ENCODE measurements around the gene TCF20. TPM values are rescaled to one million over a fixed set of nuclear protein-coding genes. Genes with fewer than 3 reads are reported as not detected.
A peak's percentile ranks its signal among the peaks of the same experiment; 100 is the strongest.

TCF20 gene
- total RNA-seq, 1 donor from 2014 or later, result 38.8 TPM

GRCh38 chr22:42270176-42270509, 310 bp downstream of the TCF20 start:
- H3K9me3 ChIP-seq, result no peaks in the 10 kb centered on the region
- no peaks in the 10 kb centered on the region for H3K36me3 ChIP-seq
- DNase-seq (no peak), ATAC-seq (peak; percentile 70 to 75)
- peak overlapping the region; percentile 100 for H3K4me3 ChIP-seq
- H3K27me3 ChIP-seq (ENCODE audit: low read depth), result no peaks in the 10 kb centered on the region
- peak overlapping the region; percentile 84 for H3K27ac ChIP-seq
- intact Hi-C loops (cut with DNase I), result no loop called here
- TF ChIP-seq, protein P1, sequence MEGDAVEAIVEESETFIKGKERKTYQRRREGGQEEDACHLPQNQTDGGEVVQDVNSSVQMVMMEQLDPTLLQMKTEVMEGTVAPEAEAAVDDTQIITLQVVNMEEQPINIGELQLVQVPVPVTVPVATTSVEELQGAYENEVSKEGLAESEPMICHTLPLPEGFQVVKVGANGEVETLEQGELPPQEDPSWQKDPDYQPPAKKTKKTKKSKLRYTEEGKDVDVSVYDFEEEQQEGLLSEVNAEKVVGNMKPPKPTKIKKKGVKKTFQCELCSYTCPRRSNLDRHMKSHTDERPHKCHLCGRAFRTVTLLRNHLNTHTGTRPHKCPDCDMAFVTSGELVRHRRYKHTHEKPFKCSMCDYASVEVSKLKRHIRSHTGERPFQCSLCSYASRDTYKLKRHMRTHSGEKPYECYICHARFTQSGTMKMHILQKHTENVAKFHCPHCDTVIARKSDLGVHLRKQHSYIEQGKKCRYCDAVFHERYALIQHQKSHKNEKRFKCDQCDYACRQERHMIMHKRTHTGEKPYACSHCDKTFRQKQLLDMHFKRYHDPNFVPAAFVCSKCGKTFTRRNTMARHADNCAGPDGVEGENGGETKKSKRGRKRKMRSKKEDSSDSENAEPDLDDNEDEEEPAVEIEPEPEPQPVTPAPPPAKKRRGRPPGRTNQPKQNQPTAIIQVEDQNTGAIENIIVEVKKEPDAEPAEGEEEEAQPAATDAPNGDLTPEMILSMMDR (IDR thresholded peaks at IDR 0.05), result no peak
- H3K4me1 ChIP-seq, result peaks cover 17% of the 10 kb centered on the region

DNA sequence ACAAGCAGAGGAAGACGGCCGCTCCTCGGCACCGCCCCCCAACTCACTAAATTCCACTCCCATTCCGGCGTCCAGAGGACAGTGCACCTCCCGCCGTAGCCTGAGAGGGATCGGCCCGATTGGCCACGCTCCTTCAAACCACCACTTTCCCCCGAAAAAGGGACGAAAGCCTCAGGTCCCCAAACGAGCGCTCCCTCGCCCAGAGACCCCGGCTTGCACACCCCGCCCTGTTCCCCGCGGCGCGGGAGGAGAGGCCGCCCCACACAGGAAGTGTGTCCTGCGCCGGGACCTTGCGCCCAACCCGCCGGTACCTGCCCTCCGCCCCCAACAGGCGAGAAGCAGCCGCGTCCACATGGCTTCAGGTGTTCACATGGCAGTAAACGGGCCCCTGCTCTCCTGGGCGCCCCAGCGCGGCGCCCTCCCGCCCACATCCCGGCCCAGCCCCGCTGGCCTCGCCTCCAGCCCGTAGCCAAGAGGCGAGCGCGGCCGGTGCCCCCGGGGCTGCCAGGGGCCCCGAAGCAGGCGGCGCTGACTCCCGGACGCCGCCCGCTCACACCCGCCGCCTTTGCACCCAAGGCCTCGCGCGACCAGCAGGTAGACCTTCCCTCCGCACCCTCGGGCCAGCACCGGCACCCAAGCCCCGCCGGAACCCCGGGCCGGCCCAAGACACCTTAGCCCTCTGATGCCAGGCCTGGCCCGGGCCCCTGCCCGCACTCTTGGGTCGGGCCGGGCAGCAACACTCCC, 849 bp downstream of the TCF20 start:
- no peaks in the 10 kb centered on the region for H3K36me3 ChIP-seq
- H3K4me1 ChIP-seq, result peaks cover 17% of the 10 kb centered on the region
- peak; percentile 88 to 90 for ATAC-seq
- peak; percentile 77 for DNase-seq
- H3K4me3 ChIP-seq, result peak overlapping the region; percentile 100
- no peaks in the 10 kb centered on the region for H3K9me3 ChIP-seq
- TF ChIP-seq, protein P1 (IDR thresholded peaks at IDR 0.05), result no peak
- intact Hi-C loops (cut with DNase I), result no loop called here
- H3K27ac ChIP-seq, result peak overlapping the region; percentile 84
- no peaks in the 10 kb centered on the region for H3K27me3 ChIP-seq (ENCODE audit: low read depth)

DNA sequence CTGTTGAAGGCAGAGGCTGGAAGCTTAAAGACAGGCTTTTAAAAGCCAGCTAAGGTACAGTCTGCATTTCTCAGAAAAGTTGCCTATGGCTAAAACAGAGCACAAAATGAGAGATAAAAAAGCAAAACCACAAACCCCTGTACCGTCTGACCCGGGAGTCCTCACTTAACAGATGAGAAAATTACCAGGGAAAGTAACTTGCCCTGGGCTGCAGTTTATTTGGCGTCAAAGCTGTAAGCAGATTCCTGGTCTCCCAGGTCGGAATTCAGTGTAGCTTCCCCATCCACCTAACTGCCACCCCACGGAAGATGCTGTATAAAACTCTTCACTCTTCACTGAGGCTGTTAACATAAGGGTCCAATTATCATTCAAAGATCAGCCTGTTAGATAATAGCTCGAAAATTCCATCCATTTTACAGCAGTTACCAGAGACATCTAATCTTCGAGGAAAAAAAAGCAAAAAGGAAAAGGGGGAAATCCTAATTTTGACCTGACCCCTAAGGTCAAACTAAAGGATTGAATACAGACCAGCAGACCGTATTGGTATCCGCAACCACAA, 1.5 kb downstream of the TCF20 start:
- H3K36me3 ChIP-seq, result no peaks in the 10 kb centered on the region
- H3K4me1 ChIP-seq, result peaks cover 17% of the 10 kb centered on the region
- no peak for DNase-seq
- no peak for ATAC-seq
- H3K27me3 ChIP-seq (ENCODE audit: low read depth), result no peaks in the 10 kb centered on the region
- peak overlapping the region; percentile 100 for H3K4me3 ChIP-seq
- no peaks in the 10 kb centered on the region for H3K9me3 ChIP-seq
- intact Hi-C loops (cut with DNase I), result no loop called here
- H3K27ac ChIP-seq, result peak overlapping the region; percentile 84
- TF ChIP-seq, protein P1 (IDR thresholded peaks at IDR 0.05), result no peak

DNA sequence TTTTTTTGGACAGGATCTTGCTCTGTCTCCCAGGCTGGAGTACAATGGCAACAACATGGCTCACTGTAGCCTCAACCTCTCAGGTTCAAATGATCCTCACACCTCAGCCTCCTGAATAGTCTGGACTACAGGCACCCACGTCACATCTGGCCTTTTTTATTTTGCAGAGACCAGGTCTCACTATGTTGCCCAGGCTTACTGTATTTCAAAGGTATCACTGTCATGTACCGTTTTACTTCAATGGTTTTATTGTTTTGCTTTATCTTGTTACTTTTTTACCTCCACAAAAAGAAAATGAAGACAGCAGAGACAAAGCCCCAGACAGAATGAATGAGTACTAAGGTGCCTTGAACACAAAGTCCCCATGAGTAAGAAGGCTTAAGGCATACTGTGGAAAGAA, 5.1 kb downstream of the TCF20 start:
- Histone ChIP-seq H3K27ac (no peak overlapping the region), H3K4me1 (peaks cover 20% of the 10 kb centered on the region), H3K4me3 (no peak overlapping the region), H3K27me3 (ENCODE audit: low read depth) (no peaks in the 10 kb centered on the region), H3K9me3 (no peaks in the 10 kb centered on the region), H3K36me3 (no peaks in the 10 kb centered on the region)
- ATAC-seq (no peak), DNase-seq (no peak)
- intact Hi-C loops (cut with DNase I), result no loop called here
- TF ChIP-seq, protein P1 (IDR thresholded peaks at IDR 0.05), result no peak

- ATAC-seq (no peak), DNase-seq (no peak)
- no peak overlapping the region for H3K27ac ChIP-seq
- H3K4me3 ChIP-seq, result no peak overlapping the region
- no peaks in the 10 kb centered on the region for H3K9me3 ChIP-seq
- H3K4me1 ChIP-seq, result peaks cover 19% of the 10 kb centered on the region
- TF ChIP-seq, protein P1 (IDR thresholded peaks at IDR 0.05), result no peak
- intact Hi-C loops (cut with DNase I), result no loop called here
- H3K27me3 ChIP-seq (ENCODE audit: low read depth), result no peaks in the 10 kb centered on the region
- no peaks in the 10 kb centered on the region for H3K36me3 ChIP-seq
These were observed 6.5 kb downstream of the TCF20 start for GRCh38 chr22:42263944-42264343.
